Colonic mucosa (tissue), 4 donors: ENCODE results near the gene GPC6. TPM values are rescaled to one million over a fixed set of nuclear protein-coding genes. Genes with fewer than 3 reads are reported as not detected.

Experiments used
- DNase-seq: peaks from one replicate; pipeline ENCODE4 v3.0.0-alpha.2; 2020
- H3K27ac ChIP-seq: fragments of 200-600 bp; one replicate; pipeline ENCODE4 v1.8.0; 2021
- H3K27me3 ChIP-seq: fragments of 200-600 bp; one replicate; pipeline ENCODE4 v1.8.0; 2021
- H3K36me3 ChIP-seq: fragments of 200-600 bp; one replicate; pipeline ENCODE4 v1.8.0; 2021
- H3K4me1 ChIP-seq: fragments of 200-600 bp; one replicate; pipeline ENCODE4 v1.8.0; 2021; ENCODE audit warnings: mild to moderate bottlenecking
- H3K4me3 ChIP-seq: fragments of 200-600 bp; one replicate; pipeline ENCODE4 v1.8.0; 2021
- H3K9ac ChIP-seq, 2 donors: one replicate each; pipeline ENCODE4 v1.7.0; 2013; ENCODE audit warnings: control low read depth in 2 of 2, low read depth in 2 of 2, low read length in 2 of 2
- H3K9me3 ChIP-seq: fragments of 200-600 bp; one replicate; pipeline ENCODE4 v1.8.0; 2021
- CTCF ChIP-seq: fragments of 200-600 bp; IDR thresholded peaks from one replicate; pipeline ENCODE4 v1.8.0; 2022; ENCODE audit warnings: antibody characterized with exemption, mild to moderate bottlenecking
- intact Hi-C: fragments of 100-400 bp; cut with DNase I; formaldehyde crosslinking; loops from one replicate; pipeline ENCODE4 v1.14.1; 2022
- total RNA-seq, 2 donors: library from RNA; stranded (reverse); fragmentation: NEBNext Ultra II Directional in 1 of 2; extraction: Animal tissue kit (Norgen Biotek cat#: 25700) in 1 of 2; gene quantifications; one replicate each; pipeline ENCODE4 v1.2.1, GENCODE V29; 2021
- donor health status: healthy.
- donor health status: DM: no; HTN: no; CAD: no.
- donor health status: DM: no; HTN: no; CAD: no.

The GPC6 gene
- total RNA-seq, 2 donors from 2014 or later: 2.3 to 4.0 TPM

GRCh38 chr13:94236132-94236531 lies 1009.5 kb downstream of the GPC6 start:
- Histone ChIP-seq H3K9me3 (no peaks in the 10 kb centered on the region), H3K27ac (no peak overlapping the region), H3K27me3 (no peaks in the 10 kb centered on the region), H3K9ac (no peak overlapping the region), H3K36me3 (no peaks in the 10 kb centered on the region), H3K4me1 (no peaks in the 10 kb centered on the region), H3K4me3 (no peak overlapping the region)
- no peak for TF ChIP-seq CTCF
- intact Hi-C loops: no loop called here
- no peak for DNase-seq

DNA sequence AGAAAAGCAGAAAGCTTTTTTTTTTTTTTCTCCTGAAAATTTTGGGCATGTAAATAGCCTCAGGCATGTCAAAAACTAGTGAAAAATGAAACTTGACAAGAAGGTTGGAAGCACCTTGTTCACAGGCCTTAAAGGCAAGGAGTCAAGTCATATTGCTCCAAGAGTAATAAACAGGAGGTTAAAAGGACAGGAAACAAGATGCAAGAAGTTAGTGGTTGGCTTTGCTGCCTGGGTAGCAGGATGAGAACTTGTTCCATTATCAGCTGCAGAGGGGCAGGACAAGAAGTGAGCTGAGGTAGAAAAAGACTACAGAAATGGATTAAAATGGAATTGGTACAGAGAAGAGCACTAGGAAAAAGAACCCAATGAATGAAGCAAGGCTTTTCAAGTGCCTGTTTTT lies 1010.3 kb downstream of the GPC6 start:
- H3K4me1 ChIP-seq: no peaks in the 10 kb centered on the region
- H3K9ac ChIP-seq: no peak overlapping the region
- H3K27me3 ChIP-seq: no peaks in the 10 kb centered on the region
- no peak for TF ChIP-seq CTCF
- H3K4me3 ChIP-seq: no peak overlapping the region
- intact Hi-C loops: no loop called here
- no peaks in the 10 kb centered on the region for H3K36me3 ChIP-seq
- H3K9me3 ChIP-seq: no peaks in the 10 kb centered on the region
- no peak for DNase-seq
- H3K27ac ChIP-seq: no peak overlapping the region

GRCh38 chr13:94239135-94239534 lies 1012.5 kb downstream of the GPC6 start:
- intact Hi-C loops: no loop called here
- no peak for TF ChIP-seq CTCF

GRCh38 chr13:94242554-94242953 lies 1015.9 kb downstream of the GPC6 start:
- no peak overlapping the region for H3K4me3 ChIP-seq
- no peaks in the 10 kb centered on the region for H3K27me3 ChIP-seq
- H3K27ac ChIP-seq: no peak overlapping the region
- H3K36me3 ChIP-seq: no peaks in the 10 kb centered on the region
- no peak for DNase-seq
- no peaks in the 10 kb centered on the region for H3K4me1 ChIP-seq
- no peaks in the 10 kb centered on the region for H3K9me3 ChIP-seq
- intact Hi-C loops: no loop called here
- no peak overlapping the region for H3K9ac ChIP-seq
- no peak for TF ChIP-seq CTCF

More at GRCh38 chr13:94239135-94239534, 1012.5 kb downstream of the GPC6 start:
- H3K27ac ChIP-seq: no peak overlapping the region
- H3K9ac ChIP-seq: no peak overlapping the region
- H3K36me3 ChIP-seq: no peaks in the 10 kb centered on the region
- H3K27me3 ChIP-seq: no peaks in the 10 kb centered on the region
- no peaks in the 10 kb centered on the region for H3K4me1 ChIP-seq
- DNase-seq: no peak
- no peak overlapping the region for H3K4me3 ChIP-seq
- no peaks in the 10 kb centered on the region for H3K9me3 ChIP-seq

GRCh38 chr13:94243551-94243950 lies 1016.9 kb downstream of the GPC6 start:
- H3K4me1 ChIP-seq: no peaks in the 10 kb centered on the region
- intact Hi-C loops: no loop called here

More at GRCh38 chr13:94243551-94243950, 1016.9 kb downstream of the GPC6 start:
- H3K9me3 ChIP-seq: no peaks in the 10 kb centered on the region
- H3K36me3 ChIP-seq: no peaks in the 10 kb centered on the region
- H3K27me3 ChIP-seq: no peaks in the 10 kb centered on the region
- no peak for DNase-seq
- no peak for TF ChIP-seq CTCF
- H3K27ac ChIP-seq: no peak overlapping the region
- no peak overlapping the region for H3K9ac ChIP-seq
- no peak overlapping the region for H3K4me3 ChIP-seq
